SK-N-MC (cell line): ENCODE data around the gene MRM1.

Experiments
- FOXP2 ChIP-seq: optimal IDR thresholded peaks from 2 replicates; pipeline ENCODE3; 2011; ENCODE audit warnings: mild to moderate bottlenecking, moderate library complexity; ENCODE audit not compliant: insufficient read depth; ENCODE audit errors: extremely low read length, control extremely low read depth
- POLR2AphosphoS5 ChIP-seq: IDR thresholded peaks from 2 replicates; pipeline ENCODE4 v1.6.1; 2012; ENCODE audit warnings: mild to moderate bottlenecking, low read depth, low read length, borderline replicate concordance

GRCh38 chr17:36650096-36650775, 48.9 kb downstream of the MRM1 start:
- TF ChIP-seq POLR2AphosphoS5 (no peak), FOXP2 (no peak)
